Nephron (organoid): ENCODE measurements around the gene VPS16.

Source experiments
- H3K27ac Mint-ChIP-seq, 3 experiments: 2 replicates each; pipeline ENCODE4 v1.8.0; 2020; ENCODE audit warnings: mixed read lengths in 3 of 3, mild to moderate bottlenecking in 2 of 3, moderate library complexity in 1 of 3
- H3K27me3 Mint-ChIP-seq: 2 replicates; pipeline ENCODE4 v1.8.0; 2021; ENCODE audit warnings: low read depth, mild to moderate bottlenecking, moderate library complexity, mixed read lengths
- H3K36me3 Mint-ChIP-seq: 2 replicates; pipeline ENCODE4 v1.8.0; 2020; ENCODE audit warnings: low read depth, mixed read lengths
- H3K4me1 Mint-ChIP-seq: 2 replicates; pipeline ENCODE4 v1.8.0; 2020; ENCODE audit warnings: mixed read lengths
- H3K4me3 Mint-ChIP-seq, 3 experiments: 2 replicates each; pipeline ENCODE4 v1.8.0; 2020; ENCODE audit warnings: mild to moderate bottlenecking in 3 of 3, mixed read lengths in 3 of 3, moderate library complexity in 2 of 3
- H3K9me3 Mint-ChIP-seq: 2 replicates; pipeline ENCODE4 v1.8.0; 2020; ENCODE audit warnings: mixed read lengths
- TF ChIP-seq, protein P1 (sequence below), 3 experiments: fragments of 200-600 bp; sonication (generic); IDR thresholded peaks; one replicate each; pipeline ENCODE4 v1.5.0; 2021; ENCODE audit warnings: antibody characterized with exemption in 3 of 3; ENCODE audit not compliant: unreplicated experiment in 3 of 3

VPS16 gene

DNA sequence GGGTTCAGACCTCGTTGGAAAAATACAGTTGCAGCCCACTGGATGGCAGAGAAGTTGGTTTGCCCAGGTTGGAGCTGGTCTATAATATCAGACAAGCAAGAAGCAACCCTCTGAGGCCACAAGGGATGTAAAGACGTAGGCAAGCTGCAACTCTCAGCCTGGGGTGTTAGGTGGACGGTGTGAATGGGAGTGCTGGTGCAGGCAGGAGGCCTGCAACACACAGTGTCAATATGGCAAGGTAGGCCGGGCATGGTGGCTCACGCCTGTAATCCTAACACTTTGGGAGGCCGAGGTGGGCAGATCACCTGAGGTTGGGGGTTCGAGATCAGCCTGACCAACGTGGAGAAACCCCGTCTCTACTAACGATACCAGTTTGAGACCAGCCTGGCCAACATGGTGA lies 10.5 kb downstream of the VPS16 start:
- TF ChIP-seq, protein P1, sequence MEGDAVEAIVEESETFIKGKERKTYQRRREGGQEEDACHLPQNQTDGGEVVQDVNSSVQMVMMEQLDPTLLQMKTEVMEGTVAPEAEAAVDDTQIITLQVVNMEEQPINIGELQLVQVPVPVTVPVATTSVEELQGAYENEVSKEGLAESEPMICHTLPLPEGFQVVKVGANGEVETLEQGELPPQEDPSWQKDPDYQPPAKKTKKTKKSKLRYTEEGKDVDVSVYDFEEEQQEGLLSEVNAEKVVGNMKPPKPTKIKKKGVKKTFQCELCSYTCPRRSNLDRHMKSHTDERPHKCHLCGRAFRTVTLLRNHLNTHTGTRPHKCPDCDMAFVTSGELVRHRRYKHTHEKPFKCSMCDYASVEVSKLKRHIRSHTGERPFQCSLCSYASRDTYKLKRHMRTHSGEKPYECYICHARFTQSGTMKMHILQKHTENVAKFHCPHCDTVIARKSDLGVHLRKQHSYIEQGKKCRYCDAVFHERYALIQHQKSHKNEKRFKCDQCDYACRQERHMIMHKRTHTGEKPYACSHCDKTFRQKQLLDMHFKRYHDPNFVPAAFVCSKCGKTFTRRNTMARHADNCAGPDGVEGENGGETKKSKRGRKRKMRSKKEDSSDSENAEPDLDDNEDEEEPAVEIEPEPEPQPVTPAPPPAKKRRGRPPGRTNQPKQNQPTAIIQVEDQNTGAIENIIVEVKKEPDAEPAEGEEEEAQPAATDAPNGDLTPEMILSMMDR (IDR thresholded peaks at IDR 0.05; ENCODE audit: unreplicated experiment in 3 of 3) = no peak
- no peak overlapping the region for H3K4me3 Mint-ChIP-seq
- no peak overlapping the region for H3K27ac Mint-ChIP-seq

DNA sequence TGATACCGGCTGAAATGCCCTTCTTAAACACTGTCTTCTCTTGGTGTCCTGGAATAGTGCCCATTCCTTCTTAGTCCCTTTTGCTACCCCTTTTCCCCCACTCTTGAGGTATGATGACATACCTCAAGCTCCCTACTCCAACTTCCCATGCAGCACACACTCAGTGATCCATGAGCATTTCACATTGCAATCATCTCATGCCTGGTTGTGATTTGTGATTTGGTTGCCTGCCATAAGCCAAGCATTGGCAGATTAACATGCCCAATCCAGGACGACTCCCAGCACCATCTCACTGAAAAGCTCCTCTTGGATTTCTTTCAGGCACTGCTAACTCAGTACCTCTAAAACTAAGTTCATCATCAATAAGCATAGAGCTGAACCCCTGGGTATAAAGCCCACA lies 18.0 kb downstream of the VPS16 start:
- Mint-ChIP-seq H3K27me3 (no peaks in the 10 kb centered on the region), H3K9me3 (no peaks in the 10 kb centered on the region), H3K27ac (no peak overlapping the region), H3K4me3 (no peak overlapping the region), H3K4me1 (no peaks in the 10 kb centered on the region), H3K36me3 (peaks cover 6% of the 10 kb centered on the region)
- TF ChIP-seq, protein P1 (IDR thresholded peaks at IDR 0.05; ENCODE audit: unreplicated experiment in 3 of 3) = no peak

More for the DNA sequence above, 10.5 kb downstream of the VPS16 start:
- no peaks in the 10 kb centered on the region for H3K9me3 Mint-ChIP-seq
- peaks cover 4% of the 10 kb centered on the region for H3K36me3 Mint-ChIP-seq
- H3K27me3 Mint-ChIP-seq = no peaks in the 10 kb centered on the region
- H3K4me1 Mint-ChIP-seq = peaks cover 5% of the 10 kb centered on the region

DNA sequence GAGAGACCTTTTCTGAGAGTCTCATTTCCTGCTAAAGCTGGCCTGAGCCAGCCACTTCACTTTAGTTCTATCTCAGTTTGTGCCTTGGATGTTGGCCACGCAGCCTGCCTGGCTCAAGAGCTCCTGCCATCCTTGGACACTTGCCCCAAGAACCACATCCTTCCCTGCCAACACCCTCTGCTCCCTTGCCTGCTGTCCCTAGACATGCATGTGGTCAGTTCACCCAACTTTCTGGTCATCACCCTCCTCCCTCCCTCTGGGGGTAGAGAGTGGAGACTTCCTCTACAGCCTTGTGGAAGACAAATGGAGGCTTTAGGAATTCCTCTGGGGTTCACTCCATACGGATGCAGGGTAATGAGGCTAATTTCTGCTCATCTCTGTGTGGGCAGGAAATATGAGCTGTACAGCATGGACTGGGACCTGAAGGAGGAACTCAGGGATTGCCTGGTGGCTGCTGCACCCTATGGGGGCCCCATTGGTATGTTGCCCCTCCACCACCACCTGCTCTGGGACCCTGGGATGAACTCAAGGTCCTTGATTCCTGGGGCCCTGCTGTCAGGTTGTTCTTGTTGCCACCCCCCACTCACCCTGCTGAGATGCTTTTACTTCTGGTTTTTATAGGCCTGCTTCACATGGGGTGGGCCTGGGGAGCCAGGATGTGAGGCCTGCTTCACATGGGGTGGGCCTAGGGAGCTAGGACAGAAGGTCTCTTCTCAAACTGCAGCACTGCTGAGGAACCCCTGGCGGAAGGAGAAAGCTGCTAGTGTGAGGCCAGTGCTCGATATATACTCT lies 19.0 kb downstream of the VPS16 start:
- Mint-ChIP-seq H3K4me1 (no peaks in the 10 kb centered on the region), H3K36me3 (peaks cover 8% of the 10 kb centered on the region), H3K9me3 (no peaks in the 10 kb centered on the region), H3K4me3 (no peak overlapping the region), H3K27ac (no peak overlapping the region), H3K27me3 (no peaks in the 10 kb centered on the region)
- TF ChIP-seq, protein P1 (IDR thresholded peaks at IDR 0.05; ENCODE audit: unreplicated experiment in 3 of 3) = no peak

DNA sequence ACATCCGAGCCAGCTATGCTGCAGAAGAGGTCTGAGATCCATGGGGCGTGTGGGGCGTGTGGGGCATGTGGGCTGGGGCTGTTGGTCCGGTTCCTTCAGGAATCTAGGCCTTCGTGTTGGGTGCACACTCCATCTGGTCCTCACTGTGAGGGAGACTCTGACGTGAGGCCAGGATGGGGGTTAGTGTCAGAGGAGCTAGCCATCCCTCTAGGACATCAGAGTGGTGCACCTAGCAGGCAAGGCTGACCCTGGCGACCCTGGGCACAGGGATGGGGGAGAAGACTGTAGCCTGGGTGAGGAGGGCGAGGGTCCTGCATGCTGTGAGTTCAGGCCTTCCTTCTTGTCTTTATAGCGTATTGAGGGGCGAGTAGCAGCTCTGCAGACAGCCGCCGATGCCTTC lies 24.1 kb downstream of the VPS16 start:
- Mint-ChIP-seq H3K4me3 (no peak overlapping the region), H3K36me3 (peaks cover 14% of the 10 kb centered on the region), H3K27me3 (no peaks in the 10 kb centered on the region), H3K4me1 (no peaks in the 10 kb centered on the region), H3K27ac (no peak overlapping the region), H3K9me3 (no peaks in the 10 kb centered on the region)
- TF ChIP-seq, protein P1 (IDR thresholded peaks at IDR 0.05; ENCODE audit: unreplicated experiment in 3 of 3) = no peak

DNA sequence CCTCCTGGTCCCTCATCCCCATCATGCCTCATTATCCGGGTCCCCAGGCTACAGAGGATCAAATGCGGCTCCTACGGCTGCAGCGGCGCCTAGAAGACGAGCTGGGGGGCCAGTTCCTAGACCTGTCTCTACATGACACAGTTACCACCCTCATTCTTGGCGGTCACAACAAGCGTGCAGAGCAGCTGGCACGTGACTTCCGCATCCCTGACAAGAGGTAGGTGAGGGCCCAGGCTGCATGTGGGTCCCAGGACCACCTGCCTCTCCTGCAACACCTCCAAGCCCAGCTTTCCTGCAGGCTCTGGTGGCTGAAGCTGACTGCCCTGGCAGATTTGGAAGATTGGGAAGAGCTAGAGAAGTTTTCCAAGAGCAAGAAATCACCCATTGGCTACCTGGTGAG lies 24.6 kb downstream of the VPS16 start:
- no peaks in the 10 kb centered on the region for H3K27me3 Mint-ChIP-seq
- H3K36me3 Mint-ChIP-seq = peaks cover 14% of the 10 kb centered on the region
- no peaks in the 10 kb centered on the region for H3K9me3 Mint-ChIP-seq
- H3K27ac Mint-ChIP-seq = no peak overlapping the region
- no peaks in the 10 kb centered on the region for H3K4me1 Mint-ChIP-seq
- H3K4me3 Mint-ChIP-seq = no peak overlapping the region
- TF ChIP-seq, protein P1 (IDR thresholded peaks at IDR 0.05; ENCODE audit: unreplicated experiment in 3 of 3) = no peak

DNA sequence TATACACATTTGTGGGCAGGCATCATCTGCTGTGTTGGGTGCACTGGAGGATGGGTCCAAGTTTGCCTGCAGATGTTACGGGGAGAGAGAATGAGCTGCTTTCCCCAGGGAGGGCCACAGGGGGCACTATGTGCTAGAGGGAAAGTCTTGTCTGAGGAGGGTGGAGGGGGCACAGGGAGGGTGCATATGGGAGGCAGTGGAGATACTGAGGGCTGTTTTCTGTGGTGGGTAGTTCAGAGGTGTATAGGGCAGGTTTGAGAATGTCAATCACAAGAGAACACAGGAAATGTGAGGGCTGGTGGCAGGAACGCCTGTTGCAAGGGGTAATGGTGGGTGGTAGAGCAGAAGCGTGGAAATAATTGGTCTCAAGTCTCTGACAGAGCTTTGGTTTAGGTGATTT lies 25.1 kb downstream of the VPS16 start:
- TF ChIP-seq, protein P1 (IDR thresholded peaks at IDR 0.05; ENCODE audit: unreplicated experiment in 3 of 3) = no peak
- H3K4me1 Mint-ChIP-seq = peaks cover 5% of the 10 kb centered on the region
- H3K27ac Mint-ChIP-seq = no peak overlapping the region
- H3K27me3 Mint-ChIP-seq = peaks cover 1% of the 10 kb centered on the region
- H3K9me3 Mint-ChIP-seq = no peaks in the 10 kb centered on the region
- peaks cover 14% of the 10 kb centered on the region for H3K36me3 Mint-ChIP-seq
- H3K4me3 Mint-ChIP-seq = no peak overlapping the region
